K562 (cell line): ENCODE measurements around the gene GSTA2.

Source experiments
- CTCF ChIP-seq, 3 experiments: IDR thresholded peaks in 2 of 3; conservative IDR thresholded peaks in 1 of 3; 2 replicates each; pipeline ENCODE4 v1.5.1; 2011 to 2012; ENCODE audit warnings: low read length in 3 of 3, mild to moderate bottlenecking in 3 of 3, control low read depth in 2 of 3, improper control_type of control experiment in 1 of 3, inconsistent platforms in 1 of 3, low read depth in 1 of 3, mixed read lengths in 1 of 3, moderate library complexity in 1 of 3; ENCODE audit not compliant: insufficient read depth in 2 of 3
- EZH2 ChIP-seq: IDR thresholded peaks from 2 replicates; pipeline ENCODE4 v1.6.1; 2012; ENCODE audit warnings: low read depth, mild to moderate bottlenecking, inconsistent platforms, low read length, borderline replicate concordance
- HDAC2 ChIP-seq: fragments of 450-650 bp; IDR thresholded peaks from 2 replicates; pipeline ENCODE4 v1.6.1; 2016; ENCODE audit warnings: mild to moderate bottlenecking
- JUNB ChIP-seq: fragments of 450-650 bp; formaldehyde crosslinking; conservative IDR thresholded peaks from 2 replicates; pipeline ENCODE4 v1.4.0; 2020; ENCODE audit warnings: mild to moderate bottlenecking
- MAX ChIP-seq: sonication (generic); formaldehyde crosslinking; IDR thresholded peaks from 2 replicates; pipeline ENCODE4 v1.9.0; 2022; ENCODE audit warnings: mild to moderate bottlenecking, missing genetic modification reagents
- MTA2 ChIP-seq: fragments of 450-650 bp; IDR thresholded peaks from 2 replicates; pipeline ENCODE4 v1.6.1; 2016; ENCODE audit warnings: low read depth
- PHF21A ChIP-seq: fragments of 450-650 bp; IDR thresholded peaks from 2 replicates; pipeline ENCODE4 v1.6.1; 2017; ENCODE audit warnings: low read depth, borderline replicate concordance
- ZFP36 ChIP-seq: fragments of 150-350 bp; IDR thresholded peaks from 2 replicates; pipeline ENCODE4 v1.6.1; 2018; ENCODE audit warnings: low read length, low read depth; ENCODE audit not compliant: partially characterized antibody
- ZNF707 ChIP-seq: fragments of 250-450 bp; sonication (Bioruptor Pico); conservative IDR thresholded peaks from 2 replicates; pipeline ENCODE4 v1.8.0; 2022; ENCODE audit warnings: inconsistent platforms, mild to moderate bottlenecking, moderate library complexity

- TF ChIP-seq CTCF (IDR thresholded peaks at IDR 0.05 in 2 of 3, conservative IDR thresholded peaks at IDR 0.05 in 1 of 3; ENCODE audit: insufficient read depth in 2 of 3, low read depth in 1 of 3, low read length in 3 of 3): no peak
- TF ChIP-seq EZH2: no peak
- no peak for TF ChIP-seq JUNB
- TF ChIP-seq ZFP36: no peak
- no peak for TF ChIP-seq MAX (CRISPR knock-in tag)
- no peak for TF ChIP-seq HDAC2
- TF ChIP-seq PHF21A: no peak
- TF ChIP-seq ZNF707 (CRISPR knock-in tag): no peak
- no peak for TF ChIP-seq MTA2
Measured at GRCh38 chr6:52728394-52728793, 34.9 kb downstream of the GSTA2 start.
